Hepatocyte (in vitro differentiated cells): ENCODE measurements around the gene DIAPH2.

Experiments
- CTCF ChIP-seq: fragments of 200-600 bp; sonication (generic); IDR thresholded peaks from 2 replicates; pipeline ENCODE4 v1.5.1; 2016; ENCODE audit warnings: antibody characterized with exemption, mild to moderate bottlenecking; ENCODE audit not compliant: poor library complexity
- EZH2phosphoT487 ChIP-seq: fragments of 200-600 bp; sonication (generic); IDR thresholded peaks from one replicate; pipeline ENCODE4 v1.6.1; 2018; ENCODE audit warnings: antibody characterized with exemption, mild to moderate bottlenecking, low read depth, moderate library complexity; ENCODE audit not compliant: unreplicated experiment, severe bottlenecking

GRCh38 chrX:96650023-96650422 lies 34.6 kb upstream of the DIAPH2 start:
- TF ChIP-seq CTCF (no peak), EZH2phosphoT487 (no peak)
